GM12865 (cell line): ENCODE results near the gene DNAJC9.

Source experiments
- DNase-seq: peaks from one replicate; pipeline ENCODE4 v3.0.0; 2010; ENCODE audit warnings: low read depth
- H3K4me3 ChIP-seq: 2 replicates; pipeline ENCODE4 v1.5.1; 2011; ENCODE audit warnings: mild to moderate bottlenecking, low read depth, low read length, control low read depth
- TF ChIP-seq, protein P1 (sequence below): IDR thresholded peaks from 2 replicates; pipeline ENCODE4 v1.5.1; 2011; ENCODE audit warnings: low read length, control low read depth, low read depth, inconsistent platforms; ENCODE audit not compliant: insufficient read depth; ENCODE audit errors: missing control alignments

DNAJC9 gene

GRCh38 chr10:73251683-73252444 lies 4.8 kb upstream of the DNAJC9 start:
- peak overlapping the region; percentile 87 for H3K4me3 ChIP-seq
- peak; percentile 19 for DNase-seq
- TF ChIP-seq, protein P1, sequence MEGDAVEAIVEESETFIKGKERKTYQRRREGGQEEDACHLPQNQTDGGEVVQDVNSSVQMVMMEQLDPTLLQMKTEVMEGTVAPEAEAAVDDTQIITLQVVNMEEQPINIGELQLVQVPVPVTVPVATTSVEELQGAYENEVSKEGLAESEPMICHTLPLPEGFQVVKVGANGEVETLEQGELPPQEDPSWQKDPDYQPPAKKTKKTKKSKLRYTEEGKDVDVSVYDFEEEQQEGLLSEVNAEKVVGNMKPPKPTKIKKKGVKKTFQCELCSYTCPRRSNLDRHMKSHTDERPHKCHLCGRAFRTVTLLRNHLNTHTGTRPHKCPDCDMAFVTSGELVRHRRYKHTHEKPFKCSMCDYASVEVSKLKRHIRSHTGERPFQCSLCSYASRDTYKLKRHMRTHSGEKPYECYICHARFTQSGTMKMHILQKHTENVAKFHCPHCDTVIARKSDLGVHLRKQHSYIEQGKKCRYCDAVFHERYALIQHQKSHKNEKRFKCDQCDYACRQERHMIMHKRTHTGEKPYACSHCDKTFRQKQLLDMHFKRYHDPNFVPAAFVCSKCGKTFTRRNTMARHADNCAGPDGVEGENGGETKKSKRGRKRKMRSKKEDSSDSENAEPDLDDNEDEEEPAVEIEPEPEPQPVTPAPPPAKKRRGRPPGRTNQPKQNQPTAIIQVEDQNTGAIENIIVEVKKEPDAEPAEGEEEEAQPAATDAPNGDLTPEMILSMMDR = no peak

GRCh38 chr10:73248259-73248724 lies 1.2 kb upstream of the DNAJC9 start:
- TF ChIP-seq, protein P1 = no peak
- no peak overlapping the region for H3K4me3 ChIP-seq

DNA sequence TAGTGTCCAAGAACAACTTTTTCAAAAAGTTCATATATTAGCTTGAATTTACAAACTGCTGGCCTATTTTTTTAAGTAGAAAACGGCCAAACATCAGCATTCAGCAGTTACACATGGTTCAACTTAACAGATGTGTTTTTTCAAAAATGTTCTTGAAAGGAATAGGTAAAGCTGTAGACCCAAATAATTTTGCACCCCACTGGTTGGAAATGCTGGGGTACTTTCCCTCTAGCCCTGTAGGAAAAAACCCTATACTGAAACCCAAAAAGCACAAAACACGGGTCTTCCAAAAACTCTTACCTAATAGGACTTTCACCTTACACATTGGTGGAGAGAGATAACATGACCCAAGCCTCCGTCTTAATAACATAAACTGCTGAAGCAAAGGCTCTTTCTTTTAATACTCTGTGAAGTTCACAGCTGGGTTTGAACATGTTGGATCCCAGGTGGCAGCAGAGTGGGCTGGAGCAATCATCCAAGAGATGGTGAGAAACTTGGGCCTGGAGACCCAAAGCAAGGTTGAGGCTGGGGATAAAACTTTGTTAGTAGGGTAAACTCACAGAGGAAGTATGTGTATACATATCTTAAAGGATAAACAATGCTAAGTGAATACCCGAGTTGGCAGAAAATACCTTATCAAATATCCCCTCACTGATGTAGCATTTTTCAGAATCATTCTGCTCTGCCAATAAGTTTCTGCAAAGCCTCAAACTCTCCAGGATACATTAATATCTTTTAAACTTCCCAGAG lies 629 bp upstream of the DNAJC9 start:
- peak; percentile 36 for DNase-seq
- TF ChIP-seq, protein P1 = no peak
- peak overlapping the region; percentile 96 for H3K4me3 ChIP-seq

More at GRCh38 chr10:73248259-73248724, 1.2 kb upstream of the DNAJC9 start:
- peak; percentile 12 for DNase-seq

GRCh38 chr10:73246322-73246645 lies 771 bp downstream of the DNAJC9 start:
- TF ChIP-seq, protein P1 = no peak
- H3K4me3 ChIP-seq = peak overlapping the region; percentile 96
- DNase-seq = peak; percentile 17

- peak overlapping the region; percentile 96 for H3K4me3 ChIP-seq
- TF ChIP-seq, protein P1 = no peak
- peak; percentile 21 for DNase-seq
Measured at GRCh38 chr10:73244866-73245477, 2.1 kb downstream of the DNAJC9 start.

DNA sequence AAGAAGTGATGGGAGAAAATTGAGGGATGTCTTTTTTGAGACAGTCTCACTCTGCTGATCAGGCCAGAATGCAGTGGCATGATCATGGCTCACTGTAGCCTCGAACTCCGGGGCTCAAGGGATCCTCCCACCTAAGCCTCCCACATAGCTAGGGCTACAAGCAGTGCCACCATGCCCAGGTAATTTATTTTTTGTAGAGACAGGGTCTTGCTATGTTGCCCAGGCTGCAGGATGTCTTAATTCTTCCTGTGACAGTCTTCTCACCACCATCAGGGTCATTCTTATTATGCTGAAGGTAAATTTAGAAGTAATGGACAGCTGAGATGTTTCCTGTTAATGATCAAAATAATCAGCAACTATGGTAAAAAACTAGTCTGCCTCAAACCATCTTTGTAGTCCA lies 7.1 kb downstream of the DNAJC9 start:
- no peak for DNase-seq
- H3K4me3 ChIP-seq = no peak overlapping the region
- TF ChIP-seq, protein P1 = no peak
